Measurements from ENCODE around the gene PIGK. TPM values are rescaled to one million over a fixed set of nuclear protein-coding genes. Genes with fewer than 3 reads are reported as not detected.
"Not testable (repeated sequence)": the region's sequence is repeated elsewhere in the genome, so short reads cannot be mapped to it uniquely, and the experiment has no call there.

PIGK gene
- 10 to 100 TPM; 40.2 to 73.0 (median 49.4) TPM for polyA plus RNA-seq (ENCODE audit: insufficient read length in 4 of 4)

DNA sequence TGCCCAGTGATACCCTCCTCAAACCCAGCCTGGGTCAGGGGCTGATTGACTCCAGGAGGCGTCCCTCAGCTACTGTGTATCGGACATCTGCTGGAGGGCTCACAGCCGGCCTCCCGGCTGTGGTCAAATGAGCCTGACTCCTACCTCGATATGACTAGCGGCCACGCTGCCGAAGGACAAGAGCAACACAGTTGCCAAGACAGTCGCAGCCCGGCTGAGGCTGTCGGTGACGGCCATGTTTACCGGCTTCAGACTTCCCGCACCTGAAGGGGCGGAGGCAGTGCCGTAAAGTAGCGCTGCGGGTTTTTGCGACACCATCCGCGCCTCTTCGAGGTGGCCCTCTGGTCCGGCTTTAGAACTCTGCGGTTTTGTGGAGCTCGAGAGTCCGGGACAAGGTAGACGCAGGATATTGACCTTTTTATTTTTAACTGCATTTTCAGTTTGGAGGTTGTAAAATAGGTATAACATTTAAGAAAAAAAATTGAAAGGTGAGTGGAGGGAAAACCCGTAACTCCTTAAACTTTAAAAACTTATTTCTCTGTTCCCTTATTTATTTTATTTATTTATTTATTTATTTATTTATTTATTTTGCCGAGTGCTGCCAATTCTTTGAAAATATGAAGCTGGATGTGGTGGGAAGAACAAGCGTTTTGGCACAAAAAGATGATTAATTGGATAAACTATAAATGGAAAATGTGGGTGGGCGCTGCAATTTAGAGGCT, at the start of gene PIGK:
Gene PIGK, minus strand, starts transcription at position 265 of the 722 bp plus-strand sequence. Its CDS starts 28 bp downstream, at position 237.
- DNase-seq (ENCODE audit: low read depth in 4 of 4, low spot score in 3 of 4), result peak; percentile 72 to 84 (median 76)

DNA sequence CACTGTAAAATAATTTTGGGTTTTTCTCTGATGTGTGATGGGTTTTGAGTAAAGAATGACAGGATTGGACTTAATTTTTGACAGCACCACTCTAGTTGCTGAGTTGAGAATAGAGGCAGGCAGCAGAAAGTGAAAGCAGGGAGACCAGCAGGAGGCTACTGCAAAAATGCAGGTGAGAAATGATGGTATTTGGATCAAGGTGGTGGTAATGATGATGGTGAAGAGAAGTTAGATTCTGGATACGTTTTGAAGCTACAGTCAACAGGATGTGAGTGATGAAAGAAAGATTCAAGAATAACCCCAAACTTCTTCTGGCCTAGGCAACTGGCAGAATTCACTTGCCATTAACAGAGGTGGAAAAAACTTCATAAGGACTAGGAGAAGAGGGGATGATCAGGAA, 47.8 kb upstream of the PIGK start:
- no peak for DNase-seq (ENCODE audit: low read depth in 4 of 4, low spot score in 3 of 4)

DNA sequence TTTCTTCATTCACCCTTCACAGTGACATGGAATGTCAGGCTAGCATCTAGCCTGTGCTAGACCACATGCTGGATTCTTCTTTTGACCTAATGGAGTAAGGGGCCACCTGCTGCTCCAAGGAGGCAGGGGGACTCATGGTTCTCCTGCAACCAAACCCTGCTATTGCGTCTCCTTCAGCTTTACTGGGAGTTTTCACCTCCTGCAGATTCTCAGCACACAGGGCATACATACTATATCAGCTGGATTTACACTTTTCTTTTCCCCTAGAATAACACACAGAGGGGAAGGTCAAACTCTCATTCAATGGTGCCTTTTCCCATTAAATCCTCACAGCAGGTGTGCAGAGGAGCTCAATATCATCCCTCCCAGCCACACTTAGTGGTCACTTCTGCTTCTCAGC, 46.0 kb upstream of the PIGK start:
- no peak for DNase-seq (ENCODE audit: low read depth in 4 of 4, low spot score in 3 of 4)

DNA sequence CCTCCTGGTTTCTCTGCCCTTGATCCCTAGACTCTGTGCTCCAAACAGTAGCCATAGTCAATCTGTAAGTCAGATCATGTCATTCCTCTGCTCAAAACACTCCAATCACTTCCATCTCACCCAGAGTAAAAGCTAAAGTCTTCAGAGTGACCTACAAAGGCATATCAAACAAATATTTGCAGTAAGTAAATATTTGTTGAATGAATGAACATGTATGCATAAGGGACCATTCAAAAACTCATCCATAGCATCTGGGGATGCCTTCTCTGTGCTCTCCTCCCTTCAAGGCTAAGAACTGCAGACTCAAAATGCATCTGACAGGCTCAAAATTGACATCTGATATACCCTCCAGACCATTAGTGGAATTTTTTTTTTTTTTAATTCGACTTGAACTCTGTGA, 44.5 kb upstream of the PIGK start:
- DNase-seq (ENCODE audit: low read depth in 4 of 4, low spot score in 3 of 4), result no peak

DNA sequence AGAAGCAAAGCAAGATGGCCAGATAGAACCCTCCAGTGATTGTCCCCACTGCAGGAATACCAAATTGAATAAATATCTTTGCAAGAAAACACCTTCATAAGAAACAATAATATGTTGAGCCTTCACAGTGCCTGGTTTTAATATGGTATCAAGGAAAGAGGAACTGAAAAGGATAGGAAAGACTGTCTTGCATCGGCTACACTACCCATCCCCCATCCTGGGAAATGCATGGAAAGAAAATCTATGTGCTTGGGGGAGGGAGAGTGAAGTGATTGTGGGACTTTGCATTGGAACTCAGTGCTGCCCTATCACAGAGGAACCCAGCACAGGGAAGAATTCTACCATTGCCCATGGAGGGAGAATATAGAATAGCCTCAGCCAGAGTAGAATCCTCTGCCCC, 34.0 kb upstream of the PIGK start:
- no peak for DNase-seq (ENCODE audit: low read depth in 4 of 4, low spot score in 3 of 4)

DNA sequence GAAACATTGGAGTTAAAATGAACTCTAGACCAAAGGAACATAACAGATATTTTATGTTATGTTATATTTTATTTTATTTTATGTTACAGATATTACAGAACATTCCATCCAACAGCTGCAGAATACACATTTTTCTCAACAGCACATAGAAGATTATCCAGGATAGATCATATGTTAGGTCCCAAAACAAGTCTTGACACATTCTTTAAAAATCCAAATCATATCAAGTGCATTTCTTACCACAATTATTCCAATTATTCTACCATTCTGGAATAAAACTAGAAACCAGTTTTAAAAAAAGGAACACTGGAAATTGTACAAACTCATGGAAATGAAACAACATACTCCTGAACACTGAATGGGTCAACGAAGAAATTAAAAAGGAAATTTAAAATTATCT, 30.9 kb upstream of the PIGK start:
- no peak for DNase-seq (ENCODE audit: low read depth in 4 of 4, low spot score in 3 of 4)

DNA sequence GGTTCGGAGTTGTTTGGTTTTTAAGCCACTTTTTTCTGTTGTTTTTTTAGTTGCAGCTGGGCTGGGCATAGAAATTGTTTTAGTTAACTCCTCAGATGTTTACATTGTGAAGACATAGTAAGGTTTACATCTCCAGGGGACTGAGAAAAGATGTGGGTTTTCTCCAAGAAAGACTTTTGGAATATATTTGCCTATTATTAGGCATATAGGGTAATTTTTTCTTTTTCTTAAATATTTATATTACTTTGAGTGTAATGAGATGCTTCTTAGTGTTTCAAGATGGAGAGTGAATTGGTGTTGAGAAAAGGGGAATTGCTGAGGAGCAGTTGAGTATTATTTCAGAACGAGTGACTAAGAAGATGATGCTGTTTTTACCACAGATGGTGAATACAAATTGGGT, 26.6 kb upstream of the PIGK start:
- DNase-seq (ENCODE audit: low read depth in 4 of 4, low spot score in 3 of 4), result no peak

DNA sequence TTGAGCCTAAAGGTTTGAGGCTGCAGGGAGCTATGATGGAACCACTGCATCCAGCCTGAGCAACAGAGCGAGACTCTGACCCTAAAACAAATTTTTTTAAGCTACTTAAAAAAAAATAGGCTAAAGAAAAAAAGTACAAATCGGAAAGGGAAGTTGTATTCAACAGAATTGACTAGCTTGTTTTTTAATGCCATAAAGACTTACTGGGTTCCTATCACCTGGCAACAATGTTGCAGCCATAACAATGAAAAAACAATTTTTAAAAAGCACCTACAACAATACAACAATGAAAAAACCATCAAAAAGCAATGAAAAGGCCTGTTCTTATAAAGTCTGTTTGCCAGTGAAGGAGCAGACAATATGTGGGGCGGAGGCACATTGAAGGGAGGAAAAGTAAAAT, 20.1 kb upstream of the PIGK start:
- no peak for DNase-seq (ENCODE audit: low read depth in 4 of 4, low spot score in 3 of 4)

DNA sequence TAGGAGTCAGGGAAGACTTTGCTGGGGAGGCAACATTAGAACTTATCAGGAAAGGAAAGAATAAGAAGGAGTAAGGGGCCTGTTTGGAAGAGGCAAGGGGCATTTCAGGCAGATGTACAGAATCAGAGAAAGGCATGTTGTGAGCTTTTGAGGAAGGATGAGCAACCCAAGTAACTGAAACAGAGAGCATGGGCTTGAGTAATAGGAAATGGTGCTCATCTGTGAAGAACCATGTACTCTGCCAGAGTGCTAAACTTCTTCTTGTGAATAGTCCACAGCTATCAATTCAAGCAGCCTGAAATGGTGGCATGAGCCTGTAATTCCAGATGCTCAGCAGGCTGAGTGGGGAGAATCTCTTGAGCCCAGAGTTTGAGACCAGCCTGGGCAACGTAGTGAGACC, 19.2 kb upstream of the PIGK start:
- DNase-seq (ENCODE audit: low read depth in 4 of 4, low spot score in 3 of 4), result no peak

DNA sequence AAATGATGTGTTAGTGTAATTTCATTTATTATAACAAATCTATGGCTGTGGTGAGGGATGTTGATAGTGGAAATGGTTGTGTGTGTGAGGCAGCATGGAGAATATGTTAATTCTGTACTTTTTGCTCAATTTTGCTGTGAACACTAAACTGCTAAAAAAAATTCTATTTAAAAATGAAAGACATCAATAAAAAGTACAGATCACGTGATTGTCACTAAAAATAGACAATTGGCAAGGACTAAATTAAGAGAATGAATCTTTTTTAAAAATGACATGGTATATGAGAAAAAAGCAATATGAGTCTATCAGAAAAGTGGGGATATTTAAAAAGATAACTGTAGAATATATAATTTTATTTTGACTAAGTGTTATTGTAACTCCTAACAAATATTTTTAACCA, 15.7 kb upstream of the PIGK start:
- no peak for DNase-seq (ENCODE audit: low read depth in 4 of 4, low spot score in 3 of 4)

DNA sequence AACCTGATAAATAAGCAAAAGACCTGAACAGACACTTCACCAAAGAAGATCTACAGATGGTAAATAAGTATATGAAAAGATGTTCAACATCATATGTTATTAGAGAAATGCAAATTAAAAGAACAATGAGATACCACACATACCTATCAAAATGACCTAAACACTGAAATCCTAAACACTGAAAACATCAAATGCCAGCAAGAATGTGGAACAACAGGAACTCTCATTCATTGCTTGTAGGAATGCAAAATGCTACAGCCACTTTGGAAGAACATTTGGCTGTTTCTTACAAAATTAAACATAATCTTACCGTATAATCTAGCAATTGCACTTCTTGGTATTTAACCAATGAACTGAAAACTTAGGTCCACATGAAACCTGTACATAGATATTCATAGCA, 14.9 kb upstream of the PIGK start:
- no peak for DNase-seq (ENCODE audit: low read depth in 4 of 4, low spot score in 3 of 4)

DNA sequence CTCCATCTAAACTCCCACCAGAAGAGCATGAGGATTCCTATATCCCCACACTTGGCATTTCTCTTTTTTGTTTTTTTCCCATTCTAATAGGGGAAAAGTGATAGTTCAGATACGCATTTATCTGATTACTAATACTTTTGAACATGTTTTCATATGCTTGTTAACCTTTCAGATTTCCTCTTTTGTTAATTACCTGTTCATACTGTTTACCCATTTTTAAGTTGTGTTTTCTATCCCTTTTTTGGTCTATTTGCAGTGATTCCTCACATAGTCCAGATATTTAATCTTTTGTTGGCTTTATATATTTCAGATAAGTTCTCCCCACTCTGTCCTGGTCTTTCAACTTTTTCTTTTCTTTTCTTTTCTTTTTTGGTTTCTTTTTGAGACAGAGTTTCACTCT, 13.6 kb upstream of the PIGK start:
- no peak for DNase-seq (ENCODE audit: low read depth in 4 of 4, low spot score in 3 of 4)

DNA sequence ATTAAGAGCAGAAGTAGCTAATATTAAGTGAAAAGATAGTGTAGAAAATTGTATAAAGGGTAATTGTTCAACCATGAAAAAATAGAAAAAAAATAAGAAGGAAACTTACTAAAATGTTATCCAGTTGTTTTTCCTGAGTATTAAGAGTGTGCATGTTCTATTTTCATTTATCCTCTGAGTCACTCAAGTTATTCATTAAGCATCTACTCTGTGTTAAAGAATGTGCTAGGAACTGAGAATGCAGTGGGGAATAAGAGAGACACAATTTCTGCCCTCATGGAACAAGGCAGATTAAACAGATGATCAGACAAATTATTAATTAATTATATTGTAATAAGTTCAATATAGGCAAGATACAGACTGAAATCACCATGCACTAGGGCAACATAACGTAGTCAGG, 10.8 kb upstream of the PIGK start:
- DNase-seq (ENCODE audit: low read depth in 4 of 4, low spot score in 3 of 4), result no peak

DNA sequence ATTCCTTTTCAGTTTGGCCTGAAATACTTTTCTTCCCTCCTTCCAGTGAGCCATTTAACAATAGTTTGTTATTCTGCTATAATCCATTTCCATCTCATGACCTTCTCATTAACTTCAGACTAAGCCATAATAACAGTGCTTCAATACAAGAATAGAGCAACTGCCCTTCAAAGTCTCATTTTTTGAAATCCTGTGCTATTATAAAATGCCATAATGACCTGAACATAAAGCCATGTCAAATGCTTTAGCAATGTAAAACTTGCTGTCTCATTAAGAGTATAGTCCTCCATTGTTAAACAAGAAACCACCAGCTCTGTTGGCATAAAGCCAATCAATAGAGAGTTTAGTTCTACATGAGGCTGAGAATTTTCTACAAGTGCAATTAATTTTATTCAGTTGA, 9.6 kb upstream of the PIGK start:
- no peak for DNase-seq (ENCODE audit: low read depth in 4 of 4, low spot score in 3 of 4)

DNA sequence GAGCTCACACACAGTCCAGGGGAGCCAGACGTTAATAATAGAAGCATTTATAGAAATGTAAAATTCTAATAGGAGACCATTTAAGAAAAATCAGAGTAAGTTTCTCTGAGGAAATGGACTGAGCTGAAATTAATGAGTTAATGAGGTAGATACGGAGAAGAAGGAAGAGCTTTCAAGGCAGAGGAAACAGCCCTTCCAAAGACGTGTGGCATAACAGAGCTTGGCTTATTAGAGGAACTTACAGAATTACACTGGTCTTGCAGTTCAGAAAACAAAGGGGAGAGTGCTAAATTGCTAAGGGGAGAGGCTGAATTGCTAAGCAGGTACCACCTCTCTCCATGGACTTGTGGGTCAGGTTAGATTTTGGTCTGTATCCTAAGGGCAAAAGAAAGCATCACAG, 8.2 kb upstream of the PIGK start:
- no peak for DNase-seq (ENCODE audit: low read depth in 4 of 4, low spot score in 3 of 4)

DNA sequence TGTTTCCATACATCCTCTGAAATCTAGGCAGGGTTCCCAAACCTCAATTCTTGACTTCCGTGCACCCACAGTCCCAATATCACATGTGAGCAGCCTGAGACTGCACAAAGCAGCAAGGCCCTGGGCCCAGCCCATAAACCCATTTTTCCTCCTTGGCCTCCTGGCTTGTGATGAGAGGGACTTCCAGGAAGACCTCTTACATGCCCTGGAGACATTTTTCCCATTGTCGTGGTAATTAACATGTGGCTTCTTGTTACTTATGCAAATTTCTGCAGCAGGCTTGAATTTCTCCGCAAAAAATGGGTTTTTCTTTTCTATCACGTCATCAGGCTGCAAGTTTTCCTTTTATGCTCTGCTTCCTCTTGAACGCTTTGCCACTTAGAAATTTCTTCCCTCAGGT, 3.3 kb upstream of the PIGK start:
- DNase-seq (ENCODE audit: low read depth in 4 of 4, low spot score in 3 of 4), result no peak

DNA sequence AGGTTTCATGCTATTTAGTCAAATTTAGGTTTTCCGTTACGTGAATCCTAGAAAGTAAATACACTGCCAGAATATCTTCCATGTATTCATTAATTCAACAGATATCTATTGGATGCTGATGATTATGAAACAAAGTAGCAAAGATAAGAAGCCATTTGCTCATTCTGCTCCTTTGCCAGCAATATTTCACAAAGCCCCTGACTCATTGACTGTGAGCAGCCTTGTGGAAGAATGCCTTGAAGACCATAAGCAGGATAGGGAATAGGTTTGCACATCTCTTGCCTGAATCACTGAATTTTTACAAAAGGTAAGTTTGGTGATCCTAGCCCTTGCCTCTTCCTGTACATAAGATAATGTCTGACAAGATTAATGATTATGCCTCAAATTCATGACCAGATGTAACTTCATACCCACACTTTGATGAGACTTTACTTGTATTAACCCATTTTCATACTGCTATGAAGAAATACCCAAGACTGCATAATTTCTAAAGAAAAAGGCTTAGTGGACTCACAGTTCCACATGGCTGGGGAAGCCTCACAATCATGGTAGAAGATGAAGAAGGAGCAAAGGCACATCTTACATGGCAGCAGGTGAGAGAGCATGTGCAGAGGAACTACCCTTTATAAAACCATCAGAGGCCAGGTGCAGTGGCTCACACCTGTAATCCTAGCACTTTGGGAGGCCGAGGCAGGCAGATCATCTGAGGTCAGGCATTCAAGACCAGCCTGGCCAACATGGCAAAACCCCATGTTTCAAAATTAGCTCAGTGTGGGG, 1.6 kb upstream of the PIGK start:
- no peak for DNase-seq (ENCODE audit: low read depth in 4 of 4, low spot score in 3 of 4)

DNA sequence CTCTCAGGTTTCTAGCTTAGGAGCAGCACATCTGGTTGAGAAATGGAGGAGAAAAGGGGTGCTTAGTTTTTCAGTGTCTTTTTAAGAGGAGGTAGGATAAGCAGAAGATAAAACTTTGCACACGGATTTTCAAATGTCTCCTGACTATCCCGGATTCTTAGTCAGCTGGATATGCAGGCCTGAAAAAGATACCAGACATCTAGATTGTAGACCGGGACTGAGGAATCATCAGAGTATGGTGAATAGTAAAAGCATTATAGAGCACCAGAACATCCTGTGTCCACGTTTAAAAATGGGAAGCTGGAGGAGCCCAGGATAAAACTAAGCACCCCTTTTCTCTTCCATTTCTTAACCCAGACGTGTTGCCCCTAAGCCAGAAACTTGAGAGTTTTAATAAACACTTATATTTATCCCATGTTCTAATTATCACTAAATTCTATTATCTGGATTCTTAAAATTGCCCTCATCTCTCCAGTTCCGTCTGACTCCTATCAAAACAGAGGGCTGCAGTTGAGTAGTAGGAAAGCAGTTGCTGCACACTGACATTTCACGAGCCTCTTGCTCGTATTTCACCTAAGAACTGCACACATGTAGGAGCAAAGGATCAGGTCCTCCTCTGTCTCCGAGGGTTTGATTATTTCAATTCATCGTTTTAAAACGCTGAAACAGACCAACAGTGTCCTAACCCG, 609 bp downstream of the PIGK start:
- DNase-seq (ENCODE audit: low read depth in 4 of 4, low spot score in 3 of 4), result no peak

DNA sequence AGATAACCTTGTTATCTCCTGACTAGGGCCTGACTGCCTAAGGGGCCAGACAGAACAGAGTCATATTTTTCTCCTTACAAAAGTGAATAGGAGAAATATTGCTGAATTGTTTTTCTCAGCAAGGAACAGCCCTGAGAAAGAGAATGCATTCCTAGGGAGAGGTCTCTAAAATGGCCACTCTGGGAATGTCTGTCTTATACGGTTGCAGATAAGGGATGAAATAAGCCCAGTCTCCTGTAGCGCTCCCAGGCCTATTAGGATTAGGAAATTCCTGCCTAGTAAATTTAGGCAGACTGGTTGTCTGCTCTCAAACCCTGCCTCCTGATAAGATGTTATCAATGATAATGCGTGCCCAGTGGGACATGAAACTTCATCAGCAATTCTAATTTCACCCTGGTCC, 15.2 kb downstream of the PIGK start:
- not testable (repeated sequence) for DNase-seq (ENCODE audit: low read depth in 4 of 4, low spot score in 3 of 4)

DNA sequence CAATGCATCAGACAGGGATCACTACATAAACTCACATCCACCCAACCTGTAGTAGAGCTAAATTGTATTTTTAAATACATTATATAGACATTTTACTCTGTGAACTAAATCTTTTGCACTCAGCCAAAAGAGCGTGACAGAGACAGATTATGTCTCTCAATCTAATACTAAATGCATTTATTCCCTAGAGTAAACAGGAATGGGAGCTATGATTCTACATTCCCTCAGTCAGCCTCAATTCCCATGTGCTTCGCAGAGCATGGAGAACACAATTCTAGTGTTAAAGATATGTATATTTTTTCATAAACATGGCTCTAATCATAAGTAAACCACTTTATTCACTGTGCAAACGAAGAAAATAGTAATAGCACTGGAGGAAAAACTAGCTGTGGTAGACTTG, 16.5 kb downstream of the PIGK start:
- no peak for DNase-seq (ENCODE audit: low read depth in 4 of 4, low spot score in 3 of 4)

DNA sequence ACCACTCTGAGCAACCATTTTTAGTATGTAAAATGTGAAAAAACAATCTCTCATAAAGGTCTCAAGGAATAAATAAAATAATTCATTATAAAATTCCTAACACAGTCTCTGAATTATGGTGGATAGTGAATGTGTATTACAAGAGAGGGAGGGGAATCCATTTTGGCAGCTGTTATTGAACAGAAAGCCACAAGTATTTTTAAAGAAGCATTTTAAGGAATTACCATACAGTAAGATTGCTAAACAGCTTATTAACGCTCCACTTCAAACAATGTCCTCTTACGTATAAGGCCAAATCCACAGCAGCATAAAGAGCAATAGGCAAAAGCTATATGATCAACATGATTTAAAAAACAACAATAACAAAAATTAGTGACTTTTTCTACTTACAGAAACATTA, 18.4 kb downstream of the PIGK start:
- DNase-seq (ENCODE audit: low read depth in 4 of 4, low spot score in 3 of 4), result no peak

DNA sequence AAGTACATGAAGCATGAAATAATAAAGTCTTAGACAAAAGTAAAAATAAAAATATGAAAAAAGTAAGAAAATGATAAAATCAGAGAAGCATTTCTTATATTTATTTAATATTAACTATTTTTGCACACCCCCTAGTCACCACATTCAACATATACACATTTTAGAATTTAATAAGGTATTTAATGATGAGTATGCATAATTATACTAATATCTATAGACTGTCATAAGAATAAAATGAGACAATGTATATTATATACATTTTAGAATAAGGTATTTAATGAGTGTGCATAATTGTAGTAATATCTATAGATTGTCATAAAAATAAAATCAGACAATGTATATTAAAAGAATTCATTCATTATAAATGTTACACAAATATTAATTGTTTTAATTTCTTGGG, 18.9 kb downstream of the PIGK start:
- DNase-seq (ENCODE audit: low read depth in 4 of 4, low spot score in 3 of 4), result no peak

All from left renal pelvis (tissue), 4 donors.